OCI-LY7 (cell line): ENCODE results near the gene MLX. TPM values are rescaled to one million over a fixed set of nuclear protein-coding genes. Genes with fewer than 3 reads are reported as not detected.

ENCODE experiments used
- BruUV-seq: library from RNA; stranded (reverse); fragments of 400-500 nt; replicated peaks from 2 replicates; lab custom pipeline; 2021; lab: Mats Ljungman, UMichigan
- CTCF ChIA-PET: fragments of 300-600 bp; sonication (Branson Sonifier 250); formaldehyde crosslinking; loops from one replicate; lab custom pipeline; 2022; ENCODE audit warnings: antibody characterized with exemption; ENCODE audit not compliant: unreplicated experiment; lab: Charles Lee
- POLR2A ChIA-PET: fragments of 300-600 bp; sonication (Branson Sonifier 250); formaldehyde crosslinking; loops from one replicate; lab custom pipeline; 2022; ENCODE audit warnings: antibody characterized with exemption; lab: Charles Lee
- DNase-seq: peaks from one replicate; pipeline ENCODE4 v3.0.0-alpha.2; 2015; ENCODE audit warnings: low spot score
- H2AFZ ChIP-seq: fragments of 200-600 bp; sonication (generic), shearing (Covaris generic); 2 replicates; pipeline ENCODE4 v1.6.1; 2014; ENCODE audit warnings: mild to moderate bottlenecking, antibody characterized with exemption, low read length, moderate library complexity
- H3K27ac ChIP-seq: fragments of 200-600 bp; sonication (generic); 2 replicates; pipeline ENCODE4 v1.5.1; 2014; ENCODE audit warnings: mixed run types, low read depth, mild to moderate bottlenecking, moderate library complexity, low read length, inconsistent platforms; ENCODE audit not compliant: poor library complexity, severe bottlenecking
- H3K36me3 ChIP-seq: fragments of 200-600 bp; sonication (generic); 2 replicates; pipeline ENCODE4 v1.6.1; 2014; ENCODE audit warnings: mild to moderate bottlenecking, antibody characterized with exemption, low read length, moderate library complexity, mixed read lengths; ENCODE audit not compliant: insufficient read depth
- H3K4me1 ChIP-seq: fragments of 200-600 bp; sonication (generic); 2 replicates; pipeline ENCODE4 v1.5.1; 2014; ENCODE audit warnings: mild to moderate bottlenecking, low read length; ENCODE audit not compliant: insufficient read depth, poor library complexity, severe bottlenecking
- H3K4me2 ChIP-seq: fragments of 200-600 bp; sonication (generic); 2 replicates; pipeline ENCODE4 v1.6.1; 2014; ENCODE audit warnings: mild to moderate bottlenecking, low read length
- H3K4me3 ChIP-seq: fragments of 200-600 bp; sonication (generic); 2 replicates; pipeline ENCODE4 v1.5.1; 2014; ENCODE audit warnings: mild to moderate bottlenecking, low read depth, low read length; ENCODE audit not compliant: poor library complexity, severe bottlenecking
- H3K79me2 ChIP-seq: fragments of 200-600 bp; sonication (generic); 2 replicates; pipeline ENCODE4 v1.6.1; 2016; ENCODE audit warnings: low read depth, mild to moderate bottlenecking, low read length, moderate library complexity, mixed read lengths; ENCODE audit not compliant: insufficient read depth
- H3K9me2 ChIP-seq: fragments of 200-600 bp; sonication (generic); 2 replicates; pipeline ENCODE4 v1.6.1; 2016; ENCODE audit warnings: mild to moderate bottlenecking, low read length, mixed read lengths; ENCODE audit not compliant: insufficient read depth
- H3K9me3 ChIP-seq: fragments of 200-600 bp; sonication (generic); 2 replicates; pipeline ENCODE4 v1.6.1; 2014; ENCODE audit warnings: mild to moderate bottlenecking, mixed run types, low read length, mixed read lengths
- H4K20me1 ChIP-seq: fragments of 200-600 bp; sonication (generic); 2 replicates; pipeline ENCODE4 v1.6.1; 2014; ENCODE audit warnings: mild to moderate bottlenecking, antibody characterized with exemption, low read length, moderate library complexity, mixed read lengths; ENCODE audit not compliant: insufficient read depth
- EZH2phosphoT487 ChIP-seq: fragments of 200-600 bp; sonication (generic); IDR thresholded peaks from 2 replicates; pipeline ENCODE4 v1.6.1; 2018; ENCODE audit warnings: low read depth, borderline replicate concordance, mild to moderate bottlenecking, mixed run types, antibody characterized with exemption, low read length, moderate library complexity, mixed read lengths
- intact Hi-C: fragments of 100-400 bp; cut with micrococcal nuclease; formaldehyde crosslinking; loops from one replicate; pipeline ENCODE4 v1.10.0; 2022; ENCODE audit not compliant: unreplicated experiment
- total RNA-seq, 2 experiments: library from RNA; depleted of rRNA in 1 of 2; stranded (reverse); fragments of >200 nt in 1 of 2; shearing (Covaris generic) in 1 of 2; gene quantifications; 2 replicates each; pipeline ENCODE4 v1.2.3, GENCODE V29; 2014 to 2022
- TF ChIP-seq, protein P1 (sequence below): fragments of 200-600 bp; sonication (generic); conservative IDR thresholded peaks from 2 replicates; pipeline ENCODE4 v1.5.1; 2014; ENCODE audit warnings: mild to moderate bottlenecking, antibody characterized with exemption, low read length, moderate library complexity, mixed read lengths

MLX gene
- total RNA-seq, 2 experiments from 2014 or later = 33.6 to 51.2 TPM

DNA sequence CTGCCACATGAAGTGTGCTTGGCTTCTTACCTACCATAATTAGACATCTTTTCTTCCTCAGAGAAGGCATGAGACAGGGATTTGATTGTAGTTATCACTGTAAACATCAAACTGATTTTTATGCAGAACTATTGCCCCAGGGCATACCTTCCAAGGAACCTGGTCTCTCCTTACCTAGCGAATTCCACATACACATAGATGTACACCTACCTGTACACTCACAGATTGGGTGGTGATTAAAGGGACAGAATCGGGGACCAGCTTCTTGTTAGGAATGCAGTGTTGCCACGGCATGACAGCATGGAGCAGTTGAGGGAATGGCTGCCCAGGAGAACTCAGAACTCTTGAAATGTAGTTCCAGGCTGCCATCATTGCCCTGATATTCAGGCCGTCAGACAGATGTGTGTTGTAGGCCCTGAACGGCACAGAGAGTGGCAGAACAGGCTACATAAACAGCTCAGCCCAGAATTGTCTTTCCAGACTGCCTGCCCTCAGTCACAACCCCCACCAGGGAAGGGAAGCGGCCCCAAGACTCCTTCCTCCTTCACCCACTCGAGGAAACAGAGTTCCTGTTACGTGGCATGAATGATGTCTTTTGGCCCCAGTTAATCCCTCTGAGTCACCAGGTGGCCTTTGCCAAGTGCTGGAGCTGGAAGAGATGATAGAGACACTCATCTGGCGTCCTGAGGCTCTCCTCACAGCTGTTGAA is 48.7 kb upstream of the MLX start:
- intact Hi-C loops = no loop called here
- ChIA-PET CTCF (interaction anchor here (0.6 kb wide), 1 partner anchor 103 kb away, joined by 3 read pairs; no protein-coding TSS in a partner anchor), POLR2A (interaction anchor here (0.6 kb wide), 1 partner anchor 12 kb away, joined by 3 read pairs; no protein-coding TSS in a partner anchor)
- Histone ChIP-seq H3K36me3 (no peaks in the 10 kb centered on the region), H3K4me3 (no peak overlapping the region), H3K9me3 (no peaks in the 10 kb centered on the region), H4K20me1 (no peaks in the 10 kb centered on the region), H3K4me2 (no peak overlapping the region), H3K79me2 (no peaks in the 10 kb centered on the region), H3K9me2 (no peaks in the 10 kb centered on the region), H3K4me1 (peaks cover 6% of the 10 kb centered on the region), H3K27ac (no peak overlapping the region), H2AFZ (no peak overlapping the region)
- BruUV-seq = no TSS peak
- no peak for DNase-seq
- TF ChIP-seq, protein P1, sequence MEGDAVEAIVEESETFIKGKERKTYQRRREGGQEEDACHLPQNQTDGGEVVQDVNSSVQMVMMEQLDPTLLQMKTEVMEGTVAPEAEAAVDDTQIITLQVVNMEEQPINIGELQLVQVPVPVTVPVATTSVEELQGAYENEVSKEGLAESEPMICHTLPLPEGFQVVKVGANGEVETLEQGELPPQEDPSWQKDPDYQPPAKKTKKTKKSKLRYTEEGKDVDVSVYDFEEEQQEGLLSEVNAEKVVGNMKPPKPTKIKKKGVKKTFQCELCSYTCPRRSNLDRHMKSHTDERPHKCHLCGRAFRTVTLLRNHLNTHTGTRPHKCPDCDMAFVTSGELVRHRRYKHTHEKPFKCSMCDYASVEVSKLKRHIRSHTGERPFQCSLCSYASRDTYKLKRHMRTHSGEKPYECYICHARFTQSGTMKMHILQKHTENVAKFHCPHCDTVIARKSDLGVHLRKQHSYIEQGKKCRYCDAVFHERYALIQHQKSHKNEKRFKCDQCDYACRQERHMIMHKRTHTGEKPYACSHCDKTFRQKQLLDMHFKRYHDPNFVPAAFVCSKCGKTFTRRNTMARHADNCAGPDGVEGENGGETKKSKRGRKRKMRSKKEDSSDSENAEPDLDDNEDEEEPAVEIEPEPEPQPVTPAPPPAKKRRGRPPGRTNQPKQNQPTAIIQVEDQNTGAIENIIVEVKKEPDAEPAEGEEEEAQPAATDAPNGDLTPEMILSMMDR = no peak
- no peak for TF ChIP-seq EZH2phosphoT487

DNA sequence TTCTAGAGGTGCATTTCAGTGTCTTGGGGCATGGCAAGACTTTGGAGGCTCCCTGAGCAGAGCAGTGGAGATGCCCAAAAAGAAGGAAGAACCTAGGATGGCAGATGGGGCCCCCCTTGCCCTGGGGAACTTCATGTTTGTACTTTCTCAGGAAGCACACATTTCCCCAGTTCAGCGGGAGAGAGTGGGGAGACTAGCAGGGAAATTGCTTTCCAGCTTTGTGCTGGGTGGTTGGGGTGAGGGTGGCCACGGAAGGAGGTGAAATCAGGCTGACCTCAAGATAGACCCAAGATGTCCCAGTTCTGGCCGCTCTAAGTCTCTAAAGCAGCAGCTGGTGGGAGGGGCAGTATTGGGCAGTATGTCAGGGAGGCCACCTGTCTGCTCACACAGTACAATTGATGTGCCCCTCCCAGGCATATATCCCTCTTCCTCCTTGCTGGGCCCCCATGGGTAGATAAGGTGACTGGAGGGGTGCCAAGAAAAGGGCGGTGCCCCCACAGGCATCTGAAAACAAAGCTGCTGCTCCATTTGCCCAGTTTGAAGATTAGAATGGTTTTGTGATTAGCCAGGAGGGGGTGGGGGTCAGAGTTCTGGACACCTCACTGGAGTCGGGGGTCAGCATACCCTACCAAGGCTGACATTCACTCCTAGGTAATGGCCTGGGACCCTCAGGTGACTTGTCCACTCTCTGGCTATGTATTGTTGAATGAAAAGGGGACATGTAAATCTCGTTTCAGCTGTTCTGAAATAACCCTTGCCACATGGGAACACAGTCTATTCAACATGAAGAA is 48.0 kb upstream of the MLX start:
- H2AFZ ChIP-seq = no peak overlapping the region
- POLR2A ChIA-PET = no interaction called here
- no TSS peak for BruUV-seq

More for the DNA sequence above, 48.0 kb upstream of the MLX start:
- no peaks in the 10 kb centered on the region for H3K9me3 ChIP-seq
- no peaks in the 10 kb centered on the region for H3K36me3 ChIP-seq
- H3K27ac ChIP-seq = no peak overlapping the region
- TF ChIP-seq EZH2phosphoT487 = no peak
- TF ChIP-seq, protein P1 = no peak
- DNase-seq = no peak
- intact Hi-C loops = no loop called here
- no peak overlapping the region for H3K4me3 ChIP-seq
- no peaks in the 10 kb centered on the region for H3K79me2 ChIP-seq
- CTCF ChIA-PET = no interaction called here
- H3K9me2 ChIP-seq = no peaks in the 10 kb centered on the region
- peaks cover 6% of the 10 kb centered on the region for H3K4me1 ChIP-seq
- no peaks in the 10 kb centered on the region for H4K20me1 ChIP-seq
- no peak overlapping the region for H3K4me2 ChIP-seq
